H9 (cell line): ENCODE results near the gene LIPC. TPM values are rescaled to one million over a fixed set of nuclear protein-coding genes. Genes with fewer than 3 reads are reported as not detected.

ENCODE experiments used
- DNase-seq: peaks from one replicate; pipeline ENCODE4 v3.0.0-alpha.2; 2017
- H2AFZ ChIP-seq: one replicate; pipeline ENCODE4 v1.6.1; 2013; ENCODE audit warnings: mild to moderate bottlenecking, low read length, control low read depth, moderate library complexity
- H2AK5ac ChIP-seq: 2 replicates; pipeline ENCODE4 v1.6.1; 2013; ENCODE audit warnings: low read length, control low read depth, mixed read lengths; ENCODE audit not compliant: insufficient read length
- H2BK120ac ChIP-seq: one replicate; pipeline ENCODE4 v1.6.1; 2013; ENCODE audit warnings: low read depth, mild to moderate bottlenecking, low read length, control low read depth, inconsistent platforms; ENCODE audit not compliant: poor library complexity, severe bottlenecking
- H2BK12ac ChIP-seq: 2 replicates; pipeline ENCODE4 v1.6.1; 2013; ENCODE audit warnings: low read length, control low read depth, mixed read lengths, low read depth; ENCODE audit not compliant: insufficient read length
- H2BK15ac ChIP-seq: 2 replicates; pipeline ENCODE4 v1.6.1; 2013; ENCODE audit warnings: low read depth, low read length, control low read depth
- H2BK20ac ChIP-seq: one replicate; pipeline ENCODE4 v1.6.1; 2013; ENCODE audit warnings: low read depth, mild to moderate bottlenecking, low read length, control low read depth, inconsistent platforms; ENCODE audit not compliant: poor library complexity, severe bottlenecking
- H2BK5ac ChIP-seq: 2 replicates; pipeline ENCODE4 v1.6.1; 2013; ENCODE audit warnings: low read length, control low read depth, mixed read lengths; ENCODE audit not compliant: insufficient read length
- H3K14ac ChIP-seq: 2 replicates; pipeline ENCODE4 v1.6.1; 2013; ENCODE audit warnings: low read length, control low read depth; ENCODE audit not compliant: insufficient read depth
- H3K18ac ChIP-seq: 2 replicates; pipeline ENCODE4 v1.6.1; 2013; ENCODE audit warnings: low read depth, mild to moderate bottlenecking, mixed read lengths, low read length, control low read depth; ENCODE audit not compliant: insufficient read length
- H3K23ac ChIP-seq: 2 replicates; pipeline ENCODE4 v1.6.1; 2013; ENCODE audit warnings: low read length, control low read depth, mixed read lengths, low read depth; ENCODE audit not compliant: insufficient read length
- H3K23me2 ChIP-seq: 2 replicates; pipeline ENCODE4 v1.6.1; 2013; ENCODE audit warnings: low read depth, mild to moderate bottlenecking, mixed read lengths, low read length, control low read depth; ENCODE audit not compliant: insufficient read length, poor library complexity, severe bottlenecking
- H3K27ac ChIP-seq: 2 replicates; pipeline ENCODE4 v1.5.1; 2013; ENCODE audit warnings: low read length, control low read depth, mixed read lengths, low read depth; ENCODE audit not compliant: insufficient read length
- H3K27me3 ChIP-seq: 2 replicates; pipeline ENCODE4 v1.6.1; 2013; ENCODE audit warnings: low read length, control low read depth, inconsistent platforms; ENCODE audit not compliant: insufficient read depth
- H3K4ac ChIP-seq: 2 replicates; pipeline ENCODE4 v1.6.1; 2013; ENCODE audit warnings: low read depth, mild to moderate bottlenecking, control low read depth, inconsistent platforms, low read length, moderate library complexity
- H3K4me1 ChIP-seq: 2 replicates; pipeline ENCODE4 v1.6.1; 2013; ENCODE audit warnings: low read length, control low read depth, inconsistent platforms; ENCODE audit not compliant: insufficient read depth
- H3K4me2 ChIP-seq: 2 replicates; pipeline ENCODE4 v1.6.1; 2013; ENCODE audit warnings: low read length, control low read depth, mixed read lengths; ENCODE audit not compliant: insufficient read length, insufficient read depth
- H3K56ac ChIP-seq: 2 replicates; pipeline ENCODE4 v1.6.1; 2013; ENCODE audit warnings: low read depth, mild to moderate bottlenecking, mixed read lengths, low read length, control low read depth; ENCODE audit not compliant: insufficient read length
- H3K79me1 ChIP-seq: 2 replicates; pipeline ENCODE4 v1.6.1; 2013; ENCODE audit warnings: low read depth, mild to moderate bottlenecking, moderate library complexity, low read length, control low read depth, inconsistent platforms; ENCODE audit not compliant: insufficient read depth, poor library complexity, severe bottlenecking
- H3K79me2 ChIP-seq: 2 replicates; pipeline ENCODE4 v1.6.1; 2013; ENCODE audit warnings: low read length, control low read depth, inconsistent platforms; ENCODE audit not compliant: insufficient read depth
- H3K9ac ChIP-seq: 2 replicates; pipeline ENCODE4 v1.6.1; 2013; ENCODE audit warnings: low read length, control low read depth, mixed read lengths; ENCODE audit not compliant: insufficient read length; ENCODE audit errors: extremely low read depth
- H3K9me3 ChIP-seq: one replicate; pipeline ENCODE4 v1.6.1; 2013; ENCODE audit warnings: low read depth, low read length, inconsistent platforms; ENCODE audit not compliant: control insufficient read depth
- H3T11ph ChIP-seq: one replicate; pipeline ENCODE4 v1.6.1; 2013; ENCODE audit warnings: mild to moderate bottlenecking, low read length, control low read depth, inconsistent platforms
- H4K20me1 ChIP-seq: one replicate; pipeline ENCODE4 v1.6.1; 2013; ENCODE audit not compliant: control insufficient read depth, insufficient read length, insufficient read depth
- H4K5ac ChIP-seq: 2 replicates; pipeline ENCODE4 v1.6.1; 2013; ENCODE audit warnings: low read depth, mild to moderate bottlenecking, mixed read lengths, low read length, control low read depth; ENCODE audit not compliant: insufficient read length
- H4K8ac ChIP-seq: replicated peaks from 2 replicates; pipeline ENCODE4 v1.6.1; 2013; ENCODE audit warnings: low read length, control low read depth, mixed read lengths, low read depth; ENCODE audit not compliant: insufficient read length
- H4K91ac ChIP-seq: 2 replicates; pipeline ENCODE4 v1.6.1; 2013; ENCODE audit warnings: low read depth, mild to moderate bottlenecking, moderate library complexity, mixed read lengths, low read length, control low read depth; ENCODE audit not compliant: insufficient read length
- H3K27ac Mint-ChIP-seq, 3 experiments: 2 replicates in 2 of 3; 3 replicates in 1 of 3; pipeline ENCODE4 v1.8.0; 2020 to 2021; ENCODE audit warnings: mixed read lengths in 3 of 3, mild to moderate bottlenecking in 1 of 3, moderate library complexity in 1 of 3
- H3K27me3 Mint-ChIP-seq: 2 replicates; pipeline ENCODE4 v1.8.0; 2021; ENCODE audit warnings: low read depth, mild to moderate bottlenecking, moderate library complexity, mixed read lengths
- H3K36me3 Mint-ChIP-seq, 3 experiments: 2 replicates in 2 of 3; 3 replicates in 1 of 3; pipeline ENCODE4 v1.8.0; 2020 to 2021; ENCODE audit warnings: low read depth in 3 of 3, mixed read lengths in 3 of 3; ENCODE audit not compliant: insufficient read depth in 1 of 3
- H3K4me1 Mint-ChIP-seq, 2 experiments: 2 replicates each; pipeline ENCODE4 v1.8.0; 2020; ENCODE audit warnings: mixed read lengths in 2 of 2
- H3K4me3 Mint-ChIP-seq, 2 experiments: 2 replicates in 1 of 2; 3 replicates in 1 of 2; pipeline ENCODE4 v1.8.0; 2020 to 2021; ENCODE audit warnings: mild to moderate bottlenecking in 2 of 2, mixed read lengths in 2 of 2, moderate library complexity in 1 of 2
- H3K9me3 Mint-ChIP-seq, 2 experiments: 2 replicates in 1 of 2; 3 replicates in 1 of 2; pipeline ENCODE4 v1.8.0; 2020; ENCODE audit warnings: mild to moderate bottlenecking in 2 of 2, mixed read lengths in 2 of 2, moderate library complexity in 1 of 2
- WGBS: extraction: QIAGEN DNeasy Blood & Tissue Kit; methylation state at CpG from one replicate; pipeline ENCODE4 v1.1.7; 2013; ENCODE audit warnings: missing lambda C conversion rate, low lambda C conversion rate, mixed read lengths; ENCODE audit not compliant: insufficient read length; ENCODE audit errors: extremely low coverage; 5-methylcytosine and 5-hydroxymethylcytosine counted together
- total RNA-seq: library from RNA; stranded (reverse); gene quantifications from 2 replicates; pipeline ENCODE4 v1.2.1, GENCODE V29; 2021
- TF ChIP-seq, protein P1 (sequence below): fragments of 200-600 bp; sonication (generic); conservative IDR thresholded peaks from 3 replicates; pipeline ENCODE4 v1.8.0; 2021; ENCODE audit warnings: antibody characterized with exemption, mild to moderate bottlenecking

LIPC gene
- total RNA-seq, 1 experiment from 2014 or later = not detected

DNA sequence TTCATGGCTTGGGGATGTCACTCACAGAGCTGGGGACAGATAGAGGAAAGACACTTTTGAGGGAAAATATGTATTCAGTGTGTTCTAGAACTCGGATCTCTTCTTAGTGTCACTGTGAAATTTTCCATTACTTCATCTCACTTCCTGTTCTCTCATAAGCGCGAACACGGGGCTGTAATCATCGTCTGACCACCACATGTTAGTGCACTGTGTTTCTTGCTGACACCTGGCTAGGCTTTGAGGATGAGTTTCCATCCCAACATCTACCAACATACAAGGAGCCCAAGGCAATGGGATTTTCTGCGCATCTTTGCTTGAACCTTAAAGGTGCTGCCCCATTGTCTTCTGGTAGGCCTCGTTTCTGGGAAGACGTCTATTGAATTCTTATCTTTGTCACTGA is 84.0 kb downstream of the LIPC start:
- TF ChIP-seq, protein P1, sequence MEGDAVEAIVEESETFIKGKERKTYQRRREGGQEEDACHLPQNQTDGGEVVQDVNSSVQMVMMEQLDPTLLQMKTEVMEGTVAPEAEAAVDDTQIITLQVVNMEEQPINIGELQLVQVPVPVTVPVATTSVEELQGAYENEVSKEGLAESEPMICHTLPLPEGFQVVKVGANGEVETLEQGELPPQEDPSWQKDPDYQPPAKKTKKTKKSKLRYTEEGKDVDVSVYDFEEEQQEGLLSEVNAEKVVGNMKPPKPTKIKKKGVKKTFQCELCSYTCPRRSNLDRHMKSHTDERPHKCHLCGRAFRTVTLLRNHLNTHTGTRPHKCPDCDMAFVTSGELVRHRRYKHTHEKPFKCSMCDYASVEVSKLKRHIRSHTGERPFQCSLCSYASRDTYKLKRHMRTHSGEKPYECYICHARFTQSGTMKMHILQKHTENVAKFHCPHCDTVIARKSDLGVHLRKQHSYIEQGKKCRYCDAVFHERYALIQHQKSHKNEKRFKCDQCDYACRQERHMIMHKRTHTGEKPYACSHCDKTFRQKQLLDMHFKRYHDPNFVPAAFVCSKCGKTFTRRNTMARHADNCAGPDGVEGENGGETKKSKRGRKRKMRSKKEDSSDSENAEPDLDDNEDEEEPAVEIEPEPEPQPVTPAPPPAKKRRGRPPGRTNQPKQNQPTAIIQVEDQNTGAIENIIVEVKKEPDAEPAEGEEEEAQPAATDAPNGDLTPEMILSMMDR = no peak
- H2BK12ac ChIP-seq = no peak overlapping the region
- H3K23me2 ChIP-seq = no peaks in the 10 kb centered on the region
- no peaks in the 10 kb centered on the region for H3K9me3 ChIP-seq
- no peaks in the 10 kb centered on the region for H3K79me1 ChIP-seq
- H3K27me3 Mint-ChIP-seq = no peaks in the 10 kb centered on the region
- no peak overlapping the region for H3K4me3 Mint-ChIP-seq
- H4K8ac ChIP-seq = no peak overlapping the region
- H3K9me3 Mint-ChIP-seq = peaks cover 2 to 3% of the 10 kb centered on the region in 2 experiments; a peak in 1 of 5 replicates
- H4K20me1 ChIP-seq = no peaks in the 10 kb centered on the region
- no peak overlapping the region for H2AK5ac ChIP-seq
- no peak overlapping the region for H3K27ac ChIP-seq
- no peak overlapping the region for H2BK120ac ChIP-seq
- H3K4me1 Mint-ChIP-seq = peaks cover 10 to 15% of the 10 kb centered on the region in 2 experiments
- H4K5ac ChIP-seq = no peak overlapping the region
- H2BK15ac ChIP-seq = no peak overlapping the region
- no peak overlapping the region for H2AFZ ChIP-seq
- H3K27me3 ChIP-seq = no peaks in the 10 kb centered on the region
- H3K18ac ChIP-seq = no peak overlapping the region
- no peaks in the 10 kb centered on the region; the same call in 1 of the 2 replicates for H3K4me1 ChIP-seq
- H4K91ac ChIP-seq = no peak overlapping the region
- no peak overlapping the region for H3T11ph ChIP-seq
- H3K9ac ChIP-seq = no peak overlapping the region
- no peak overlapping the region for H3K4ac ChIP-seq
- H3K14ac ChIP-seq = no peak overlapping the region
- no peak overlapping the region for H3K4me2 ChIP-seq
- H3K79me2 ChIP-seq = no peaks in the 10 kb centered on the region
- H2BK20ac ChIP-seq = no peak overlapping the region
- no peak for DNase-seq
- WGBS = no CpG with 5 or more reads among the region's 8 CpGs
- H3K23ac ChIP-seq = no peak overlapping the region
- no peaks in the 10 kb centered on the region; a peak in 1 of 7 replicates for H3K36me3 Mint-ChIP-seq
- no peak overlapping the region for H3K56ac ChIP-seq
- no peak overlapping the region; a peak in 1 of 7 replicates for H3K27ac Mint-ChIP-seq
- no peak overlapping the region for H2BK5ac ChIP-seq
